ENCODE results near the gene MAK.
"Not testable (repeated sequence)": the region's sequence is repeated elsewhere in the genome, so short reads cannot be mapped to it uniquely, and the experiment has no call there.

Gene MAK

GRCh38 chr6:10771371-10771894, 66.9 kb downstream of the MAK start:
- no peak for DNase-seq

- DNase-seq: no peak
Observed at GRCh38 chr6:10769419-10769818, 68.9 kb downstream of the MAK start.

GRCh38 chr6:10763006-10763405, 75.3 kb downstream of the MAK start:
- DNase-seq: no peak

- no peak for DNase-seq
Observed at GRCh38 chr6:10759884-10760329, 78.4 kb downstream of the MAK start.

- DNase-seq: peak; percentile 55 to 67
Observed at GRCh38 chr6:10759312-10759839, 79.0 kb downstream of the MAK start.

GRCh38 chr6:10756085-10756484, 82.3 kb downstream of the MAK start:
- DNase-seq: no peak

GRCh38 chr6:10751757-10752156, 86.6 kb downstream of the MAK start:
- not testable (repeated sequence) for DNase-seq

- not testable (repeated sequence) for DNase-seq
Observed at GRCh38 chr6:10750568-10750967, 87.8 kb downstream of the MAK start.

GRCh38 chr6:10749734-10750133, 88.6 kb downstream of the MAK start:
- DNase-seq: no peak

GRCh38 chr6:10747251-10747972, 90.9 kb downstream of the MAK start, which contains the start of gene TMEM14B:
TMEM14B (plus strand) TSS chr6:10747805; CDS start chr6:10749246, 1,441 bp downstream.
- peak; percentile 97 for DNase-seq

- no peak for DNase-seq
Observed at GRCh38 chr6:10746915-10747250, 91.5 kb downstream of the MAK start.

- DNase-seq: no peak
Observed at GRCh38 chr6:10745116-10745515, 93.2 kb downstream of the MAK start.

GRCh38 chr6:10743515-10743914, 94.8 kb downstream of the MAK start:
- no peak for DNase-seq

- DNase-seq: no peak
Observed at GRCh38 chr6:10742251-10742650, 96.1 kb downstream of the MAK start.

GRCh38 chr6:10741643-10742042, 96.7 kb downstream of the MAK start:
- DNase-seq: not testable (repeated sequence)

GRCh38 chr6:10740061-10740460, 98.3 kb downstream of the MAK start:
- no peak for DNase-seq

- no peak for DNase-seq
Observed at GRCh38 chr6:10736731-10737130, 101.6 kb downstream of the MAK start.

GRCh38 chr6:10733863-10734262, 104.5 kb downstream of the MAK start:
- DNase-seq: no peak

- DNase-seq: no peak
Observed at GRCh38 chr6:10733151-10733715, 105.1 kb downstream of the MAK start.

GRCh38 chr6:10730254-10730653, 108.1 kb downstream of the MAK start:
- DNase-seq: peak; percentile 72 to 86

GRCh38 chr6:10725716-10726115, 112.6 kb downstream of the MAK start:
- no peak for DNase-seq

- no peak for DNase-seq
Observed at GRCh38 chr6:10725044-10725443, 113.3 kb downstream of the MAK start.

- no peak for DNase-seq
Observed at GRCh38 chr6:10723567-10723881, 114.8 kb downstream of the MAK start.

GRCh38 chr6:10722820-10723566, 115.3 kb downstream of the MAK start, which contains the start of gene TMEM14C:
TMEM14C (plus strand) TSS chr6:10723070; CDS start chr6:10724614, 1,544 bp downstream.
- DNase-seq: peak; percentile 95 to 97
